Measurements from ENCODE around the gene PRX.

GRCh38 chr19:40416918-40417642, 3.9 kb upstream of the PRX start:
- TF ChIP-seq CTCF (optimal IDR thresholded peaks at IDR 0.05 in 1 of 3, IDR thresholded peaks at IDR 0.05 in 1 of 3, conservative IDR thresholded peaks at IDR 0.05 in 1 of 3; ENCODE audit: extremely low read depth in 1 of 3, insufficient read depth in 2 of 3, low read length in 3 of 3) (no peak), EZH2 (IDR thresholded peaks at IDR 0.05; ENCODE audit: low read length) (no peak)

Data from keratinocyte (primary cell).